Peyer's patch (tissue), 4 donors: ENCODE measurements around the gene UCMA.

Experiments
- POLR2A ChIP-seq, 2 donors: fragments of 450-650 bp; IDR thresholded peaks; one replicate each; pipeline ENCODE4 v1.5.1; 2017; ENCODE audit warnings: antibody characterized with exemption in 2 of 2, mild to moderate bottlenecking in 2 of 2, moderate library complexity in 2 of 2
- TF ChIP-seq, protein P1 (sequence below), 6 experiments: fragments of 450-650 bp in 4 of 6; fragments of 200-600 bp in 2 of 6; sonication (generic) in 1 of 6; IDR thresholded peaks; one replicate each; pipeline ENCODE4 v1.5.1; 2017 to 2019; ENCODE audit warnings: antibody characterized with exemption in 6 of 6, mild to moderate bottlenecking in 3 of 6, moderate library complexity in 1 of 6

DNA sequence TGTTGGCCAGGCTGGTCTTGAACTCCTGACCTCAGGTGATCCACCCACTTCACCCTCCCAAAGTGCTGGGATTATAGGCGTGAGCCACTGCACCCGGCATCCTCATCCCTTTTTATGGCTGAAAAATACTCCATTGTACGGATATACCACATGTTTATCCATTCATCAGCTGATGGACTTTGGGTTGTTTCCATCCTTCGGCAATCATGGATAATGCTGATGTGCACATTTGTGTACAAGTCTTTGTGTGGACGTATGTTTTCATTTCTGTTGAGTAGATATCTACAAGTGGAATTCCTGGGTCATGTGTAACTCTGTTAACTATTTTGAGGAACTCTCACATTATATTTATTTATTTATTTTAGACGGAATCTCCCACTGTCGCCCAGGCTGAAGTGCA is 5.7 kb upstream of the UCMA start:
- TF ChIP-seq, protein P1, sequence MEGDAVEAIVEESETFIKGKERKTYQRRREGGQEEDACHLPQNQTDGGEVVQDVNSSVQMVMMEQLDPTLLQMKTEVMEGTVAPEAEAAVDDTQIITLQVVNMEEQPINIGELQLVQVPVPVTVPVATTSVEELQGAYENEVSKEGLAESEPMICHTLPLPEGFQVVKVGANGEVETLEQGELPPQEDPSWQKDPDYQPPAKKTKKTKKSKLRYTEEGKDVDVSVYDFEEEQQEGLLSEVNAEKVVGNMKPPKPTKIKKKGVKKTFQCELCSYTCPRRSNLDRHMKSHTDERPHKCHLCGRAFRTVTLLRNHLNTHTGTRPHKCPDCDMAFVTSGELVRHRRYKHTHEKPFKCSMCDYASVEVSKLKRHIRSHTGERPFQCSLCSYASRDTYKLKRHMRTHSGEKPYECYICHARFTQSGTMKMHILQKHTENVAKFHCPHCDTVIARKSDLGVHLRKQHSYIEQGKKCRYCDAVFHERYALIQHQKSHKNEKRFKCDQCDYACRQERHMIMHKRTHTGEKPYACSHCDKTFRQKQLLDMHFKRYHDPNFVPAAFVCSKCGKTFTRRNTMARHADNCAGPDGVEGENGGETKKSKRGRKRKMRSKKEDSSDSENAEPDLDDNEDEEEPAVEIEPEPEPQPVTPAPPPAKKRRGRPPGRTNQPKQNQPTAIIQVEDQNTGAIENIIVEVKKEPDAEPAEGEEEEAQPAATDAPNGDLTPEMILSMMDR (IDR thresholded peaks at IDR 0.05) = no peak
- no peak for TF ChIP-seq POLR2A (IDR thresholded peaks at IDR 0.05)
